DND-41 (cell line): ENCODE results near the gene SPECC1.
"Not testable (repeated sequence)": the region's sequence is repeated elsewhere in the genome, so short reads cannot be mapped to it uniquely, and the experiment has no call there.

Experiments used
- ATAC-seq: fragments of 200-7000 bp; cut with Tn5 transposase; 3 replicates; pipeline ENCODE4 v1.9.1; 2021; ENCODE audit warnings: low read depth; ENCODE audit not compliant: insufficient read depth
- DNase-seq: peaks from one replicate; pipeline ENCODE4 v3.0.0-alpha.2; 2020
- H2AFZ ChIP-seq: 2 replicates; pipeline ENCODE4 v1.6.0; 2012; ENCODE audit warnings: low read depth, low read length
- H3K27ac ChIP-seq: 2 replicates; pipeline ENCODE4 v1.5.1; 2012; ENCODE audit warnings: low read length, inconsistent platforms
- H3K27me3 ChIP-seq: fragments of 200-600 bp; sonication (generic); 2 replicates; pipeline ENCODE4 v1.6.0; 2012; ENCODE audit warnings: low read length, mild to moderate bottlenecking, inconsistent platforms; ENCODE audit not compliant: insufficient read depth, poor library complexity
- H3K36me3 ChIP-seq: 2 replicates; pipeline ENCODE4 v1.5.1; 2012; ENCODE audit warnings: low read length, inconsistent platforms; ENCODE audit not compliant: insufficient read depth
- H3K4me1 ChIP-seq: 2 replicates; pipeline ENCODE4 v1.5.1; 2012; ENCODE audit warnings: mild to moderate bottlenecking, low read length; ENCODE audit not compliant: insufficient read depth
- H3K4me2 ChIP-seq: 2 replicates; pipeline ENCODE4 v1.6.0; 2012; ENCODE audit warnings: mild to moderate bottlenecking, moderate library complexity, low read length, inconsistent platforms; ENCODE audit not compliant: insufficient read depth
- H3K4me3 ChIP-seq, 2 experiments: fragments of 200-600 bp in 1 of 2; shearing (Covaris generic) in 1 of 2; 2 replicates each; pipeline ENCODE4 v1.5.1; 2012 to 2016; ENCODE audit warnings: inconsistent platforms in 2 of 2, low read length in 2 of 2, mild to moderate bottlenecking in 2 of 2, low read depth in 1 of 2, moderate library complexity in 1 of 2
- H3K79me2 ChIP-seq: 2 replicates; pipeline ENCODE4 v1.6.0; 2012; ENCODE audit warnings: low read length, inconsistent platforms; ENCODE audit not compliant: insufficient read depth
- H3K9ac ChIP-seq: 2 replicates; pipeline ENCODE4 v1.6.0; 2012; ENCODE audit warnings: low read depth, mild to moderate bottlenecking, inconsistent platforms, low read length, moderate library complexity
- H3K9me3 ChIP-seq: 2 replicates; pipeline ENCODE4 v1.5.1; 2012; ENCODE audit warnings: low read length, moderate library complexity, mild to moderate bottlenecking, inconsistent platforms; ENCODE audit not compliant: insufficient read depth, severe bottlenecking
- H4K20me1 ChIP-seq: 2 replicates; pipeline ENCODE4 v1.6.0; 2012; ENCODE audit warnings: low read length; ENCODE audit not compliant: insufficient read depth
- EZH2 ChIP-seq: IDR thresholded peaks from 3 replicates; pipeline ENCODE4 v1.6.1; 2012; ENCODE audit warnings: borderline replicate concordance, low read depth, mild to moderate bottlenecking, moderate library complexity, low read length, inconsistent platforms; ENCODE audit not compliant: severe bottlenecking
- TF ChIP-seq, protein P1 (sequence below): IDR thresholded peaks from 2 replicates; pipeline ENCODE4 v1.5.1; 2012; ENCODE audit warnings: borderline replicate concordance, low read length, moderate library complexity, mild to moderate bottlenecking; ENCODE audit not compliant: poor library complexity, severe bottlenecking; ENCODE audit errors: extremely low read depth

The SPECC1 gene, protein sequence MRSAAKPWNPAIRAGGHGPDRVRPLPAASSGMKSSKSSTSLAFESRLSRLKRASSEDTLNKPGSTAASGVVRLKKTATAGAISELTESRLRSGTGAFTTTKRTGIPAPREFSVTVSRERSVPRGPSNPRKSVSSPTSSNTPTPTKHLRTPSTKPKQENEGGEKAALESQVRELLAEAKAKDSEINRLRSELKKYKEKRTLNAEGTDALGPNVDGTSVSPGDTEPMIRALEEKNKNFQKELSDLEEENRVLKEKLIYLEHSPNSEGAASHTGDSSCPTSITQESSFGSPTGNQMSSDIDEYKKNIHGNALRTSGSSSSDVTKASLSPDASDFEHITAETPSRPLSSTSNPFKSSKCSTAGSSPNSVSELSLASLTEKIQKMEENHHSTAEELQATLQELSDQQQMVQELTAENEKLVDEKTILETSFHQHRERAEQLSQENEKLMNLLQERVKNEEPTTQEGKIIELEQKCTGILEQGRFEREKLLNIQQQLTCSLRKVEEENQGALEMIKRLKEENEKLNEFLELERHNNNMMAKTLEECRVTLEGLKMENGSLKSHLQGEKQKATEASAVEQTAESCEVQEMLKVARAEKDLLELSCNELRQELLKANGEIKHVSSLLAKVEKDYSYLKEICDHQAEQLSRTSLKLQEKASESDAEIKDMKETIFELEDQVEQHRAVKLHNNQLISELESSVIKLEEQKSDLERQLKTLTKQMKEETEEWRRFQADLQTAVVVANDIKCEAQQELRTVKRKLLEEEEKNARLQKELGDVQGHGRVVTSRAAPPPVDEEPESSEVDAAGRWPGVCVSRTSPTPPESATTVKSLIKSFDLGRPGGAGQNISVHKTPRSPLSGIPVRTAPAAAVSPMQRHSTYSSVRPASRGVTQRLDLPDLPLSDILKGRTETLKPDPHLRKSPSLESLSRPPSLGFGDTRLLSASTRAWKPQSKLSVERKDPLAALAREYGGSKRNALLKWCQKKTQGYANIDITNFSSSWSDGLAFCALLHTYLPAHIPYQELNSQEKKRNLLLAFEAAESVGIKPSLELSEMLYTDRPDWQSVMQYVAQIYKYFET

DNA sequence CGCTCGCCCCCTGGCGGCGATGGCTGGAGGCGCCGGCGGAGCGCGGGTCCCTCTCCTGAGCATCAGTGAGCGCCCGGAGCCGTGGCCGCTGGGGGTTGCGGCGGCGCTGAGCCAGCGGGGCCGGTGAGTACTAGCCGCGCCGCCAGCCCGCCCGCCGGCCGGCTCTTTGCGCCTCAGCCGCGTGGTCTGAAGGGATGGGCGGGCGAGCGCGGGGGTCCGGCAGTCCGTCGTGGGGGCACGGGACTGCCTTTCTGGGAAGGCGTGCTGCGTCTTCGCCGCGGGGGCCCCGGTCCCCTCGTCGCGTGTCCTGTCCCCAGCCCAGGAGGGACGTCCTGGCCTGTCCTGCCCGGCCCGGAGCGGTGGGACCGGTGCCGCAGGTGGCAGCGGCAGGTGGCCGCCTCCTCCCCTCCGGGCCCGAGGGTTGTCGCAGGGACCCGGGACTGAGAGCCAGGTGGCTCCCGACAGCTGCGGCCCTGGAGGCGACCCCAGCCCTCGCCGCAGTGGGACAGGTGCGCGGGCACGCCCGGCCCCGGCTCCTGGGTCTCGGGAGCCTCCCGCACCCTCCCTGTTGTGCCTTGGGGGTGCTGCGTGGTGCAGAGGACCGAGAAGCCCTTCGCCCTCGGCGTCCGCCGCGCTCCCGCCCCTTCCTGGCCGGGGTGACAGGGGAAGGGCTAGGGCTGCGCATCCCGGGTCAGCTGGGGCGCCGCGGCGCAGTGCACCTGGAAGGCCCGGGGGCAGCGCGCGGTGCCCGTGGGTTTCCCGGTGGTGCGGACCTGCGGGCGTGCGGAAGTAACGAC is at the start of gene SPECC1:
SPECC1 (plus strand) TSS at position 58 of the 797 bp plus-strand sequence. CDS start 87,293 bp downstream, outside the sequence.
- no peaks in the 10 kb centered on the region for H3K36me3 ChIP-seq
- H3K27me3 ChIP-seq: peaks cover 46% of the 10 kb centered on the region
- peak within 1 kb of the TSS; percentile 96 for H3K4me2 ChIP-seq
- peak; percentile 77 for DNase-seq
- peak within 1 kb of the TSS in 1 of 2 experiments; percentile 60; a peak in 2 of 4 replicates for H3K4me3 ChIP-seq
- no peaks in the 10 kb centered on the region for H3K9me3 ChIP-seq
- TF ChIP-seq, protein P1, sequence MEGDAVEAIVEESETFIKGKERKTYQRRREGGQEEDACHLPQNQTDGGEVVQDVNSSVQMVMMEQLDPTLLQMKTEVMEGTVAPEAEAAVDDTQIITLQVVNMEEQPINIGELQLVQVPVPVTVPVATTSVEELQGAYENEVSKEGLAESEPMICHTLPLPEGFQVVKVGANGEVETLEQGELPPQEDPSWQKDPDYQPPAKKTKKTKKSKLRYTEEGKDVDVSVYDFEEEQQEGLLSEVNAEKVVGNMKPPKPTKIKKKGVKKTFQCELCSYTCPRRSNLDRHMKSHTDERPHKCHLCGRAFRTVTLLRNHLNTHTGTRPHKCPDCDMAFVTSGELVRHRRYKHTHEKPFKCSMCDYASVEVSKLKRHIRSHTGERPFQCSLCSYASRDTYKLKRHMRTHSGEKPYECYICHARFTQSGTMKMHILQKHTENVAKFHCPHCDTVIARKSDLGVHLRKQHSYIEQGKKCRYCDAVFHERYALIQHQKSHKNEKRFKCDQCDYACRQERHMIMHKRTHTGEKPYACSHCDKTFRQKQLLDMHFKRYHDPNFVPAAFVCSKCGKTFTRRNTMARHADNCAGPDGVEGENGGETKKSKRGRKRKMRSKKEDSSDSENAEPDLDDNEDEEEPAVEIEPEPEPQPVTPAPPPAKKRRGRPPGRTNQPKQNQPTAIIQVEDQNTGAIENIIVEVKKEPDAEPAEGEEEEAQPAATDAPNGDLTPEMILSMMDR: peak; percentile 85
- peak; percentile 83 for TF ChIP-seq EZH2
- H4K20me1 ChIP-seq: no peaks in the 10 kb centered on the region
- H3K27ac ChIP-seq: no peak within 1 kb of the TSS
- peaks cover 16% of the 10 kb centered on the region for H3K4me1 ChIP-seq
- peak; percentile 100 for ATAC-seq
- peak within 1 kb of the TSS; percentile 44; the same call in 1 of the 2 replicates for H3K9ac ChIP-seq
- peak within 1 kb of the TSS; percentile 95 for H2AFZ ChIP-seq
- no peaks in the 10 kb centered on the region for H3K79me2 ChIP-seq

DNA sequence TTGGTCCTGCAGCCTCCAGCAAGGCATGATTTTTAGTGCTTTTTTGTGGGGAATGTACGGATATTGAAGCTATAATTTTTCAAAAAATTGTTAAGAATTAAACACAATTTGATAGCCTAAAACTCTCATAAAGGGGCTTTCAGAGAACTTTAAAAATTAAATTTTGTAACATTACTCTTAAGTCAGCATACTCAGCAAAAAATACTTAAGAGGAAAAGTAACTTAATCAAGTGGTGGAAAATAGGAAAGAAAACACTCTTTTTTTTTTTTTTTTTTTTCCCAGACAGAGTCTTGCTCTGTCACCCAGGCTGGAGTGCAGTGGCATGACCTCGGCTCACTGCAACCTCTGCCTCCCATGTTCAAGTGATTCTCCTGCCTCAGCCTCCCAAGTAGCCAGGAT is 46.2 kb upstream of the SPECC1 start:
- ATAC-seq, H3K27ac ChIP-seq, H3K4me1 ChIP-seq, H3K4me2 ChIP-seq, H3K27me3 ChIP-seq, H3K9me3 ChIP-seq, H2AFZ ChIP-seq, DNase-seq, H3K4me3 ChIP-seq, H3K9ac ChIP-seq: not testable (repeated sequence)
- Histone ChIP-seq H3K36me3 (peaks cover 90% of the 10 kb centered on the region), H3K79me2 (peaks cover 84% of the 10 kb centered on the region), H4K20me1 (peaks cover 25% of the 10 kb centered on the region)

DNA sequence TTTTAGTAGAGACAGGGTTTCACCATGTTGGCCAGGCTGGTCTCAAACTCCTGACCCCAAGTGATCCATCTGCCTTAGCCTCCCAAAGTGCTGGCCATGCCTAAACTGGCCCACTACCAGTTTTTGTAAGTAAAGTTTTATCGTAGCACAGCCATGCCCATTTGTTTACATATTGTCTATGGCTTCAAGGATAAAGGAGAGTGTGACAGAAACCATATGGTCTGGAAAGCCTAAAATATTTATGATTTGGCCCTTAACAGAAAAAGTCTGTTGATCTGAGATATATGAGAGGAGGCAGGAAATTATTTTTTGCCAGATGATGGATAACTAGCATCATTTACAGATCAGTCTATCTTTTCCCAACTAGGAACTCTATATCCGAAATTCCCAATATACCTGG is 36.0 kb upstream of the SPECC1 start:
- H3K4me1 ChIP-seq: peaks cover 28% of the 10 kb centered on the region
- H3K79me2 ChIP-seq: peaks cover 98% of the 10 kb centered on the region
- H3K9me3 ChIP-seq: no peaks in the 10 kb centered on the region
- no peak overlapping the region for H3K4me2 ChIP-seq
- ATAC-seq (no peak), DNase-seq (no peak)
- no peak overlapping the region for H3K27ac ChIP-seq
- no peak overlapping the region for H3K4me3 ChIP-seq
- H2AFZ ChIP-seq: no peak overlapping the region
- TF ChIP-seq, protein P1: no peak
- TF ChIP-seq EZH2: no peak
- H3K9ac ChIP-seq: no peak overlapping the region
- H3K27me3 ChIP-seq: no peaks in the 10 kb centered on the region
- peaks cover 63% of the 10 kb centered on the region for H4K20me1 ChIP-seq
- peaks cover 61% of the 10 kb centered on the region for H3K36me3 ChIP-seq
